GM23248 (cell line): ENCODE results near the gene RBM19. TPM values are rescaled to one million over a fixed set of nuclear protein-coding genes. Genes with fewer than 3 reads are reported as not detected.

ENCODE experiments used
- DNase-seq: peaks from one replicate; pipeline ENCODE4 v3.0.0-alpha.2; 2015
- H2AFZ ChIP-seq: fragments of 200-600 bp; sonication (generic); 2 replicates; pipeline ENCODE4 v1.6.1; 2016; ENCODE audit warnings: antibody characterized with exemption
- H3F3A ChIP-seq: fragments of 200-600 bp; sonication (generic); 2 replicates; pipeline ENCODE4 v1.6.1; 2016; ENCODE audit warnings: mild to moderate bottlenecking, antibody characterized with exemption, mixed run types; ENCODE audit not compliant: insufficient read depth
- H3K27ac ChIP-seq: fragments of 200-600 bp; sonication (generic); 2 replicates; pipeline ENCODE4 v1.5.1; 2016; ENCODE audit warnings: mild to moderate bottlenecking
- H3K27me3 ChIP-seq: fragments of 200-600 bp; sonication (generic); replicated peaks from 2 replicates; pipeline ENCODE4 v1.6.1; 2016; ENCODE audit warnings: mild to moderate bottlenecking; ENCODE audit not compliant: insufficient read depth
- H3K36me3 ChIP-seq: fragments of 200-600 bp; sonication (generic); 2 replicates; pipeline ENCODE4 v1.6.1; 2016; ENCODE audit warnings: low read depth, mild to moderate bottlenecking
- H3K4me1 ChIP-seq: fragments of 200-600 bp; sonication (generic); 2 replicates; pipeline ENCODE4 v1.6.1; 2016; ENCODE audit warnings: mild to moderate bottlenecking; ENCODE audit not compliant: insufficient read depth
- H3K4me2 ChIP-seq: fragments of 200-600 bp; sonication (generic); one replicate; pipeline ENCODE4 v1.6.1; 2016; ENCODE audit warnings: mild to moderate bottlenecking; ENCODE audit not compliant: unreplicated experiment
- H3K4me3 ChIP-seq: fragments of 200-600 bp; sonication (generic); 2 replicates; pipeline ENCODE4 v1.5.1; 2016; ENCODE audit warnings: mild to moderate bottlenecking
- H3K79me2 ChIP-seq: fragments of 200-600 bp; sonication (generic); 2 replicates; pipeline ENCODE4 v1.6.1; 2016; ENCODE audit warnings: mild to moderate bottlenecking; ENCODE audit not compliant: insufficient read depth
- H3K9ac ChIP-seq: fragments of 200-600 bp; sonication (generic); 2 replicates; pipeline ENCODE4 v1.6.1; 2016; ENCODE audit warnings: mild to moderate bottlenecking
- H3K9me2 ChIP-seq: fragments of 200-600 bp; sonication (generic); 2 replicates; pipeline ENCODE4 v1.6.1; 2016; ENCODE audit warnings: mixed run types, mild to moderate bottlenecking, moderate library complexity; ENCODE audit not compliant: insufficient read depth
- H3K9me3 ChIP-seq: fragments of 200-600 bp; sonication (generic); one replicate; pipeline ENCODE4 v1.6.1; 2017; ENCODE audit warnings: low read depth
- H4K20me1 ChIP-seq: fragments of 200-600 bp; sonication (generic); 2 replicates; pipeline ENCODE4 v1.6.0; 2016; ENCODE audit not compliant: insufficient read depth
- EZH2 ChIP-seq: fragments of 200-600 bp; sonication (generic); IDR thresholded peaks from 2 replicates; pipeline ENCODE4 v1.6.1; 2018; ENCODE audit warnings: antibody characterized with exemption, mild to moderate bottlenecking; ENCODE audit not compliant: insufficient read depth, poor library complexity, severe bottlenecking
- EZH2phosphoT487 ChIP-seq: fragments of 200-600 bp; sonication (generic); IDR thresholded peaks from 2 replicates; pipeline ENCODE4 v1.6.1; 2018; ENCODE audit warnings: antibody characterized with exemption, moderate library complexity, mild to moderate bottlenecking, low read depth; ENCODE audit not compliant: insufficient read depth
- WGBS, 2 experiments: methylation state at CpG; one replicate each; pipeline ENCODE4 v1.1.6; 2015 to 2017; ENCODE audit warnings: low lambda C conversion rate in 2 of 2, low coverage in 1 of 2; ENCODE audit errors: missing lambda C conversion rate in 2 of 2; 5-methylcytosine and 5-hydroxymethylcytosine counted together
- in situ Hi-C: fragments of 300-500 bp; cut with MboI; formaldehyde crosslinking; loops from 2 replicates; pipeline ENCODE4 v1.15.0; 2020
- polyA plus RNA-seq: library from polyadenylated mRNA; unstranded; fragments of >200 nt; fragmentation: Nextera tagmentation; extraction: Ambion mirVana; gene quantifications from 2 replicates; pipeline ENCODE4 v1.2.1, GENCODE V29; 2016
- total RNA-seq: library from RNA; depleted of rRNA; stranded (reverse); fragments of >200 nt; shearing (Covaris generic); gene quantifications from 2 replicates; pipeline ENCODE4 v1.2.3, GENCODE V29; 2014

RBM19 gene
- total and polyA plus RNA-seq, 2 experiments from 2014 or later: 14.8 to 17.1 TPM

DNA sequence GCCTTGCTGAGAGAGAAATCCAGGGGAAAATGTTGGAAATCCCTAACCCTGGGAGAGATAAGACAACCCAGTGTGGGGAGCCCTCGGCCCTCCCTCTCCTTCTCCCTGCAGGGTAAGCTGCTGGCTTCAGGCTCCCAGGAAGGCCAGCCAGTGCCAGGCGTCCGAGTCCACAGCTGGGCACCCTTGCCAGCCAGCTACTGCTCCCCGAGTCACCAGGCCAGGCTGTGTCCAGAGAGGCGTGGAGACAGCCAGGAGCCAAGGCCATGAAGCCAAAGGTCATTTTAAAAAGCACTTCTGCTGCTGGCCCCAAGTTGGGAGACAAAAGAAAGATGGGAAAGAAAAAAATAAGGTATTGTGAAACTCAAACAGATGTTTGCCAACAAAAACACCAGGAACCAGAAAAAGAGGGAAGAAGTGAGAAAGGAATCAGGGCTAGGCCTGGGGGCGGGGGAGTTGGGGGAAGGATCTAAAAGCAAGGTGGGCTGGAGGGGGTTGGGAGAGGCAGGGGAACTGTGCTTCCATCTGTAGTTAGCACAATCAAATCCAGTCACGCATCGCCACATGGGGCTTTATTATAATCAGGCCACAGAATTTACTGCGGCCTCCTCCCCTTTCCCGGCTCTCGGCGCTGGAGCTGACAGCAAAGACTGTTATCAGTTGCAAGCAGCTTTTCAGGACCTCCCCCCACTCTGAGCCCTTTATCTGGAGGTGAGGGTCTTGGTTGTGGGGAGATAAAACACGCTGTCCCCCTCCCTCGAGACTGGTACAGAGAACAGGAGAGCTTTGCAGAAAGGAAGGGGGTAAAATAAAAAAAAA, 33.5 kb downstream of the RBM19 start:
- no peaks in the 10 kb centered on the region for H3K9me3 ChIP-seq
- no peak overlapping the region for H3K4me2 ChIP-seq
- no peaks in the 10 kb centered on the region for H3K79me2 ChIP-seq
- H3K36me3 ChIP-seq: no peaks in the 10 kb centered on the region
- H3K27ac ChIP-seq: no peak overlapping the region
- in situ Hi-C loops: no loop called here
- no peaks in the 10 kb centered on the region for H3K9me2 ChIP-seq
- 69 to 71% methylated on average over 13 to 14 of the region's 14 CpGs for WGBS, 2 experiments
- H3K9ac ChIP-seq: no peak overlapping the region
- no peaks in the 10 kb centered on the region for H3F3A ChIP-seq
- no peak overlapping the region for H2AFZ ChIP-seq
- H3K4me3 ChIP-seq: no peak overlapping the region
- H3K27me3 ChIP-seq: no peaks in the 10 kb centered on the region
- no peak for TF ChIP-seq EZH2
- DNase-seq: peak; percentile 14
- peaks cover 7% of the 10 kb centered on the region; the same call in 1 of the 2 replicates for H3K4me1 ChIP-seq
- H4K20me1 ChIP-seq: no peaks in the 10 kb centered on the region

DNA sequence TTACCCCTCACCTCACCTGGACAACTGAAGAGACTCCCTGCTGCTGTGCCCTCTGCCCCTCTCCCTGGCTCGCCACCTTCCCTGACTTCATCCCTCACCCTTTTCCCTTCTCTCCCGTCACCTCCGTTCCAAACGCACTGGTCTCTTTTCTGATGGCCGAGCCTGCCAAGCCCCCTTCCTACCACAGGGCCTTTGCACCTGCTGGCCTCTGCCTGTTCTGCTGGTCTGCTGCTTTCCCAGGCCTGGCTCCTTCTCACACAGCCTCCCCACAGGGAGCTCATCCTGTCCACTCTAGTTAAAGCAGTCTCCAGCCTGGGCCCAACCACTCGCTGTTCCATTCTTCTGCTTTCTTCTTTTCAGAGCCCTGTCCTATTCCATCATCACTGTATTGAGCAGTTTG, 34.6 kb downstream of the RBM19 start:
- no peak overlapping the region for H3K27ac ChIP-seq
- TF ChIP-seq EZH2: no peak
- no peak for TF ChIP-seq EZH2phosphoT487
- WGBS, 2 experiments: 98 to 100% methylated on average over 6 of the region's 6 CpGs

DNA sequence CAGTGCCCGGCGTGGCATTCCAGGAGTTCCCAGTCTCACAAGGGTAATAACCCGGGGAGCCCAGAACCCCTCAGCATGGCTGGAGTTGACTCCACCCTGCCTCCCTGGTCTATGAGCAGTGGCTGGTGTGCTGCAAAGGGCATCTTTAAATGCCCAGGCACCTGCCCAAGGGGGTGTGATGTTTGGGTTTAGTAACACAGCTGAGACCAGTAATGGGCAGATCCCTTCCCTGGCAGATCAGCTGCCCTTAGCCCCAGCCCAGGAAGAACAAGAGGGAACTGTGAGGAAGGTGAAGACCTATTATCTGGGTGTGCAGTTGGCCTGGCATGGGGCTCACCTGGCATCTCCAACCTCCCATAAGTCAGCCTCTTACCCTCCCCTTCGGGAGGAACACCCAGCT, 35.9 kb downstream of the RBM19 start:
- Histone ChIP-seq H3K27me3 (no peaks in the 10 kb centered on the region), H3K79me2 (no peaks in the 10 kb centered on the region), H3F3A (no peaks in the 10 kb centered on the region), H4K20me1 (no peaks in the 10 kb centered on the region), H3K9me2 (no peaks in the 10 kb centered on the region), H2AFZ (no peak overlapping the region), H3K9me3 (no peaks in the 10 kb centered on the region), H3K36me3 (no peaks in the 10 kb centered on the region), H3K4me1 (peaks cover 7% of the 10 kb centered on the region; the same call in 1 of the 2 replicates), H3K4me3 (no peak overlapping the region), H3K27ac (no peak overlapping the region), H3K4me2 (no peak overlapping the region), H3K9ac (no peak overlapping the region)
- no peak for DNase-seq
- in situ Hi-C loops: no loop called here
- no peak for TF ChIP-seq EZH2
- no peak for TF ChIP-seq EZH2phosphoT487
- 85 to 87% methylated on average over 4 of the region's 4 CpGs for WGBS, 2 experiments

More for the DNA sequence above, 34.6 kb downstream of the RBM19 start:
- H3K36me3 ChIP-seq: no peaks in the 10 kb centered on the region
- no peaks in the 10 kb centered on the region for H3K27me3 ChIP-seq
- H3K79me2 ChIP-seq: no peaks in the 10 kb centered on the region
- no peaks in the 10 kb centered on the region for H3F3A ChIP-seq
- in situ Hi-C loops: no loop called here
- H2AFZ ChIP-seq: no peak overlapping the region
- no peaks in the 10 kb centered on the region for H3K9me3 ChIP-seq
- H3K4me1 ChIP-seq: peaks cover 7% of the 10 kb centered on the region; the same call in 1 of the 2 replicates
- H3K9me2 ChIP-seq: no peaks in the 10 kb centered on the region
- H4K20me1 ChIP-seq: no peaks in the 10 kb centered on the region
- H3K4me3 ChIP-seq: no peak overlapping the region
- no peak overlapping the region for H3K9ac ChIP-seq
- DNase-seq: no peak
- H3K4me2 ChIP-seq: no peak overlapping the region

DNA sequence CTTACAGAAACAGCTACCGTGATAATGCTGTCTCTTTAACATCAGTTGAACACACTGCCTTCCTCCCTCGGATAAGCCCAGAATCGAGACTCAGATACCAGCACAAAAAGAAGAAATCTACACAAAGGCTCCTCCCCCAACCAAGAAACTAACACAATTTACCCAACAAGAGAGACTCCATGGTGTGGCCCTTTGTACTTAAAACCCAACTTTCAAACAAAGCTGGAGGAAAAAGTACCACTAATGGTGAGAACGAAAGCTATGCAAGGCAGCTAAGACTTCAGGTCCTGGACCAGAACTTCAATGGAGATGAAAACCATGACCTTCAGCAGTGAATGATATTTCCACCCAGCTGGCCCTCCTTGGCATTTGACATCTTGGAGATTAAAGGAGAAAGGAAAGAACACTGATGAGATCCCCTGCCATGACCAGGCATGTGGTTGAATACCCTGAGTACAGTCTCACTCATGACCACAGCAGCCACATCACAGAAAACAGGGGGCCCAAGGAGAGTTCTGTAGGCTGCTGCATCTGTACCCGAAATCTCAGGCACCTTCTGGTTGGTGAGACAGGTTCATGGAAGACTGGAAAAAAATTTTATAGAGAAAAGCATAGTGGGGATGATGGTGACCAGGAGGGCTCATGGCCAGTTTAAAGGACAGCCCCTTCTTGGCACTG, 36.7 kb downstream of the RBM19 start:
- H3K27me3 ChIP-seq: no peaks in the 10 kb centered on the region
- no peak overlapping the region for H3K27ac ChIP-seq
- no peaks in the 10 kb centered on the region for H3K9me3 ChIP-seq
- TF ChIP-seq EZH2phosphoT487 (no peak), EZH2 (no peak)
- H4K20me1 ChIP-seq: no peaks in the 10 kb centered on the region
- no peak overlapping the region for H2AFZ ChIP-seq
- no peak overlapping the region for H3K4me2 ChIP-seq
- H3F3A ChIP-seq: no peaks in the 10 kb centered on the region
- H3K36me3 ChIP-seq: no peaks in the 10 kb centered on the region
- H3K79me2 ChIP-seq: no peaks in the 10 kb centered on the region
- no peaks in the 10 kb centered on the region for H3K9me2 ChIP-seq
- no peak for DNase-seq
- in situ Hi-C loops: no loop called here
- no peak overlapping the region for H3K4me3 ChIP-seq
- H3K4me1 ChIP-seq: peaks cover 7% of the 10 kb centered on the region; the same call in 1 of the 2 replicates
- WGBS, 2 experiments: 81 to 86% methylated on average over 5 of the region's 5 CpGs
- no peak overlapping the region for H3K9ac ChIP-seq
